NK-92 (cell line): ENCODE measurements around the gene BCL11B.

ENCODE experiments used
- DNase-seq: peaks from one replicate; lab custom pipeline; 2025; ENCODE audit not compliant: unreplicated experiment; lab: John Stamatoyannopoulos, UW

Gene BCL11B

GRCh38 chr14:99271951-99272631, at the start of gene BCL11B:
Gene BCL11B (minus strand): TSS chr14:99272197. CDS start chr14:99271218, 979 bp downstream.
- DNase-seq, result peak; percentile 23

GRCh38 chr14:99321236-99321925, 49.4 kb upstream of the BCL11B start:
- DNase-seq, result no peak

GRCh38 chr14:99320621-99321235, 48.7 kb upstream of the BCL11B start:
- no peak for DNase-seq

- no peak for DNase-seq
Measured at GRCh38 chr14:99320105-99320572, 48.1 kb upstream of the BCL11B start.

GRCh38 chr14:99318959-99319295, 46.9 kb upstream of the BCL11B start:
- no peak for DNase-seq

GRCh38 chr14:99318091-99318958, 46.3 kb upstream of the BCL11B start:
- no peak for DNase-seq

GRCh38 chr14:99317231-99318090, 45.5 kb upstream of the BCL11B start:
- no peak for DNase-seq

GRCh38 chr14:99316281-99317163, 44.5 kb upstream of the BCL11B start:
- DNase-seq, result no peak

- DNase-seq, result no peak
Measured at GRCh38 chr14:99315197-99315596, 43.2 kb upstream of the BCL11B start.

GRCh38 chr14:99314623-99315022, 42.6 kb upstream of the BCL11B start:
- DNase-seq, result no peak

- DNase-seq, result no peak
Measured at GRCh38 chr14:99313234-99313633, 41.2 kb upstream of the BCL11B start.

- DNase-seq, result no peak
Measured at GRCh38 chr14:99312106-99312505, 40.1 kb upstream of the BCL11B start.

GRCh38 chr14:99309220-99309766, 37.3 kb upstream of the BCL11B start:
- no peak for DNase-seq

- no peak for DNase-seq
Measured at GRCh38 chr14:99304208-99304607, 32.2 kb upstream of the BCL11B start.

GRCh38 chr14:99300190-99300589, 28.2 kb upstream of the BCL11B start:
- DNase-seq, result no peak

GRCh38 chr14:99296517-99296916, 24.5 kb upstream of the BCL11B start:
- DNase-seq, result no peak

GRCh38 chr14:99289394-99290189, 17.6 kb upstream of the BCL11B start:
- DNase-seq, result no peak

GRCh38 chr14:99288948-99289347, 17.0 kb upstream of the BCL11B start:
- DNase-seq, result no peak
